ENCODE measurements around the gene ZNF581.
A peak's percentile ranks its signal among the peaks of the same experiment; 100 is the strongest.

Gene ZNF581

GRCh38 chr19:55611983-55612645, 31.3 kb upstream of the ZNF581 start:
- DNase-seq: no peak

- no peak for DNase-seq
Observed at GRCh38 chr19:55613396-55613795, 30.1 kb upstream of the ZNF581 start.

GRCh38 chr19:55613930-55614710, 29.3 kb upstream of the ZNF581 start:
- DNase-seq: no peak

DNA sequence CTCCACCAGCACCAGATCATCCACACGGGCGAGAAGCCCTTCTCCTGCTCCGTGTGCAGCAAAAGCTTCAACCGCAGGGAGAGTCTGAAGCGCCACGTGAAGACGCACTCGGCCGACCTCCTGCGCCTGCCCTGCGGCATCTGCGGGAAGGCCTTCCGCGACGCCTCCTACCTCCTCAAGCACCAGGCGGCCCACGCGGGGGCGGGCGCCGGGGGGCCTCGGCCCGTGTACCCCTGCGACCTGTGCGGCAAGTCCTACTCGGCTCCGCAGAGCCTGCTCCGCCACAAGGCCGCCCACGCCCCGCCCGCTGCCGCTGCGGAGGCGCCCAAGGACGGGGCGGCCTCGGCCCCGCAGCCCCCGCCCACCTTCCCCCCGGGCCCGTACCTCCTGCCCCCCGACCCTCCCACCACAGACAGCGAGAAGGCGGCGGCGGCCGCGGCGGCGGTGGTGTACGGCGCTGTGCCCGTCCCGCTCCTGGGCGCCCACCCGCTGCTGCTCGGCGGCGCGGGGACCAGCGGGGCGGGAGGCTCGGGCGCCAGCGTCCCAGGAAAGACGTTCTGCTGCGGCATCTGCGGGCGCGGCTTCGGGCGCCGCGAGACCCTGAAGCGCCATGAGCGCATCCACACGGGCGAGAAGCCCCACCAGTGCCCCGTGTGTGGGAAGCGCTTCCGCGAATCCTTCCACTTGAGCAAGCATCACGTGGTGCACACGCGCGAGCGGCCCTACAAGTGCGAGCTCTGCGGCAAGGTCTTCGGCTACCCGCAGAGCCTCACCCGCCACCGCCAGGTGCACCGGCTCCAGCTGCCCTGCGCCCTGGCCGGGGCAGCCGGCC, 28.5 kb upstream of the ZNF581 start:
- no peak for DNase-seq

GRCh38 chr19:55615543-55616394, 27.7 kb upstream of the ZNF581 start:
- DNase-seq: no peak

DNA sequence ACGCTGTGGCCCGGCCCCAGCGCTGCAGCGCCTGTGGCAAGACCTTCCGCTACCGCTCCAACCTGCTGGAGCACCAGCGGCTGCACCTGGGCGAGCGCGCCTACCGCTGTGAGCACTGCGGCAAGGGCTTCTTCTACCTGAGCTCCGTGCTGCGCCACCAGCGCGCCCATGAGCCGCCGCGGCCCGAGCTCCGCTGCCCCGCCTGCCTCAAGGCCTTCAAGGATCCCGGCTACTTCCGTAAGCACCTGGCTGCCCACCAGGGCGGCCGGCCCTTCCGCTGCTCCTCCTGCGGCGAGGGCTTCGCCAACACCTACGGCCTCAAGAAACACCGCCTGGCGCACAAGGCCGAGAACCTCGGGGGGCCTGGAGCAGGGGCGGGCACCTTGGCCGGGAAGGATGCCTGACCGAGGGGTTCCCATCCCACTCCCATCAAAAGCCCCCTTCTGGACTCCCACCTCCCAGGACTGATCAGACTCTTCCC, 27.0 kb upstream of the ZNF581 start:
- DNase-seq: no peak

- DNase-seq: no peak
Observed at GRCh38 chr19:55617426-55617825, 26.0 kb upstream of the ZNF581 start.

- DNase-seq: no peak
Observed at GRCh38 chr19:55618426-55618825, 25.0 kb upstream of the ZNF581 start.

DNA sequence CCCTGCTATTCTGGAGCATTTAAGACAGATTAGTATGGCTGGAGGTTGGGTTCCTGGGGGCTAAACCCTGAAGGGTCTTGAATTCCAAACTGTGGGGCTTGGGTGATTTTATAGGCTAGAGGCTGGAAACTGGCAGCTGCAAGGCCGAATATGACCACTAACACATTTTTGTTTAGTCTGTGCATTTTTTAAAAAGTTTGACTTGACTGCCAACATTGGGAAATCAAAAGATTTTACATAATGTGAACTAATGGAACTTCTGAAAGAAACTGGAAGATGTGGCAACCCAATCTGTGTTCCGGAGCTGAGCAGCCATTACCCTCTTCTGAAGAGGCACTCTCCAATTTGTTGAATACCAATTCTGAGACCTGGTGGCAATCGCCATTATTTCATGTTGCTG, 24.2 kb upstream of the ZNF581 start:
- DNase-seq: no peak

DNA sequence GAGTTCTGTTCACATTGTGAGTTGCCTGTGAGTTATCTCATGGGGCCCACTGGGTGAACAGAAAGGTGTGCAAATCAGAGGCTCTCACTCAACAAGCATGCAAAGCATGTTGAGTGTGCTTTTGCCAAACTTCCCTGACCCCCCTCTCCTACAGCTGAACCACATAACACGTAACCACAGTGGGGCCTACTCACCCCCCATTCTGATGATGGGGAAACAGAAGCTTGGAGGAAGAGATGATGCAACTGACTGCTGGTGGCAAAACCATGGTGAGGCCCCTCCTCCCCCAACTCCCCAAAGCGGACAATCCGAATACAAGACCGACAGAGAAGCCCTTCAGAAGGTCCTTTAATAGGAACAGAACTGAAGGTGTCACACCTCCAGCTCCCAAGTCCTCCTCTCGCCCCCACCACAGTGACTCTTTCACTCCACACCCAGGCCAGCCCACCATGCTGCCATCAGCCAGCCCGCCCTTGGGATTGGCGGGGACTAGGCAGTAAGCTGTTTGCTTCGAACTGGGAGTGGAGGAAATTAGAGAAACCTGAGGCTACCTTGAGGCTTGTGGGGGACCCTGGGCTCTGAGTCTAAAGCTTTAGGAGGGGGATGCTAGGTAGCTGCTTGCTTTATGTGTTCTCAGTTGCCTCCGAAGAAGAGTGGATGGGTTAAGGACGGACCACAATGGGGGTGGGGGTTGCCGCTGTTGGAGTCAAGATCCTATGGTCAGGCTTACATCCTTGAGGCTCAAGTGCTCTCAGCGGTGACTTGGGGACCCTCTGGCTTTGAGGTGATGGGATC, 22.8 kb upstream of the ZNF581 start:
- no peak for DNase-seq

- no peak for DNase-seq
Observed at GRCh38 chr19:55621205-55621672, 22.2 kb upstream of the ZNF581 start.

DNA sequence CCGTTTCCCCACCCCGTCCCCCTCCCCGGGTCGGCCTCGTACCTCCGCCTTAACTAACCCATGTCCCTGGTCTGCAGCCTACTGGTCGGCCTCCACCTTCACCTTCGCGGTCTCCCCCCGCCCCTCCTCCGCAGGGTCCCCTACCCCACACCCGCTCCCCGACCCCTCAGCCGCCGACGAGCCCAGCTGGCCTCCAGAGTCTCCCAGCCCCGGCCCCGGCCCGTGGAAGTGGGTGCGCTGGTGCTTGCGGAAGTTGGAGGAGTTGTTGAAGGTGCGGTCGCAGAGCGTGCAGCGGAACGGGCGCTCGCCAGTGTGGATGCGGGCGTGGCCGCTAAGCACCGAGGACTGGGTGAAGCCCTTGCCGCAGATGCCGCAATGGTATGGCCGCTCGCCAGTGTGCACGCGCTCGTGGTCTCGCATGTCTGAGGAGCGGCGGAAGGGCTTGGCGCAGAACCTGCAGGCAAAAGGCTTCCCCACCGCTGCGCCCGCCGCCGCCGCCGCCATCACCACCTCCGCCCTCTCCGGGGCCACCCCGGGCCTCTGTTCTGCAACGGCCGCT, 21.7 kb upstream of the ZNF581 start:
- DNase-seq: no peak

DNA sequence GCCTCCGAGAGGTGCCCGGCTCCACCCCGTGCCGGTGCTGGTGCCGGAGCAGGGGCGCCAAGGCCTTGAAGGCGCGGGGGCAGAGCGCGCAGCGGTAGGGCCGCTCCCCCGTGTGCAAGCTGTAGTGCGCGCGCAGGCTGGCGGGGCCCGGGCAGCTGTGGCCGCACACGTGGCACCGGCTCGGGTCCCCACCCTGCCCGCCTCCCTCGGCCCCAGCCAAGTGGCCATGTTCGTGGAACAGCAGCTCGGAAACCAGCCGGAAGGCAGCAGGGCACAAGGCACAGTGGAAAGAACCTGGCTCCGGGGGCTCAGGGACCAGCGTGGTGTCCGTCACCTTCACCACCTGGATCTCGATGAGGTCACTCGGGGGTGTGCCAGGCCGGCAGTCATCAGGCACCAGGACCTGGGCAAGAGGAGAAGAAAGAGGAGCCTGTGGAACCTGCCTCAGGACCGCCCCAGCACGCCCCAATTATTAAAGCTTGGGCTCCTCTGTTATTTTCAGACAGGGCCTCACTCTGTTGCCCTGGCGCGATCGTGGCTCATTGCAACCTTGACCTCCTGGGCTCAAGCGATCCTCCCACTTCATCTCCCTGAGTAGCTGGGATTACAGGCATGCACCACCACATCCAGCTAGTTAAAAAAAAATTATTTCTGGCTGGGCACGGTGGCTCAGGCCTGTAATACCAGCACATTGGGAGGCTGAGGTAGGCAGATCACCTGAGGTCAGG, 21.0 kb upstream of the ZNF581 start:
- DNase-seq: no peak

DNA sequence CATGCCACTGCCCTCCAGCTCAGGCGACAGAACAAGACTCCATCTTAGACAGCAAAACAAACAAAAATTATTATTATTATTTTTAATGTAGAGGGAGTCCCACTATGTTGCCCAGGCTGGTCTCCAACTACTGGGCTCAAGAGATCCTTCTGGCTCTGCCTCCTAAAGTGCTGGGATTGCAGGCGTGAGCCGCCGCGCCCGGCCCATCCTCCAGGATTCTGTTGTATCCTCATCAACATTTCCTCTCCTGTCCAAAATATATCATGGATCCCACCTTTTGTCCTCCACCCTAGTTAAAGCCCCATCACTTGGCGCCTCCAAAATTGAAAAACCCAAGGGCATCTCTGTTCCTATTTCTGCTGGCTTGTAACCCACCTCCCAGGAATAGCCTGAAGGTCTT, 20.3 kb upstream of the ZNF581 start:
- DNase-seq: no peak

- DNase-seq: no peak
Observed at GRCh38 chr19:55623561-55623960, 19.9 kb upstream of the ZNF581 start.

DNA sequence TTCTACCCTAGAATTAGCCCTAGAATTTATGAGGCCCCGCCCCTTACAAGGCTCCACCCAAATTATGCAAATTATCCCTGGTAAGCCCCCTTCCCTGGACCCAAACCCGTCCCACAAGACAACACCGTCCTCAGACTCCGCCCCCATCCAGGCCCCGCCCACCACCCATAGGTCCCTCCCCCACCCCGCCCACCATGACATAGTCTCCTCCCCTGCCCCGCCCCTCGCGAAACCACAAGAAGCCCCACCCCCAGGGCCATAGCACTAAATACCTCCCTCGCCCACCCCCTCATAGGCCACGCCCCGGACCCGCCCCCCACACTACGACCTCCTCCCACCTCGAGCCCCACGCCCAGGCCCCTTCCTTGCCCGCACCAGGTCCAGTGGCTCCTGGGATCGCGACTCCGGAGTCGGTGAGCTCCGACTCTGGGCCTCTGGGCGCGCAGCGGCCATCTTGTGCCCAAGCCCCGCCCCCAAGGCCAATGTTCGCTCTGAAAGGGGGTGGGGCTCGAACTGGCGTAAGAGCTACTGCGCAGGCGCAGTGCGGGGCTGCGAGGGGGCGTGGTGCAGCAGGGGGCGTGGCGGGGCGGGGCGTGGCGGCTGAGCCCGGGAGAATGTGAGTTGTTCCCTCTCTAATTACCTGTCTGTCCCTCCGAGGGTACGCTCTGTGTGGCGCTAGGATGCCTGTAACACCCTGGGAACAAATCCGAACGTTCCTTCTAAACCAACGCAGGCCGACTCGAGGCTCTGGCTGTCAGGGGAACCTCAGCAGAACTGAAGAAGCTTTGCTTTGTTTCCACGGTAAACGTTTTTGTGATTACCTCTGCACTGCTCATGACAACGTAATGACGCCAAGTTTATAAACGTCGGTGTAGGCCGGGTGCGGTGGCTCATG, 19.1 kb upstream of the ZNF581 start, which contains the start of gene ZNF784:
Gene ZNF784, minus strand, starts transcription at position 458 of the 895 bp plus-strand sequence. Its CDS starts 5 bp downstream, at position 453.
- peak; percentile 95 for DNase-seq

DNA sequence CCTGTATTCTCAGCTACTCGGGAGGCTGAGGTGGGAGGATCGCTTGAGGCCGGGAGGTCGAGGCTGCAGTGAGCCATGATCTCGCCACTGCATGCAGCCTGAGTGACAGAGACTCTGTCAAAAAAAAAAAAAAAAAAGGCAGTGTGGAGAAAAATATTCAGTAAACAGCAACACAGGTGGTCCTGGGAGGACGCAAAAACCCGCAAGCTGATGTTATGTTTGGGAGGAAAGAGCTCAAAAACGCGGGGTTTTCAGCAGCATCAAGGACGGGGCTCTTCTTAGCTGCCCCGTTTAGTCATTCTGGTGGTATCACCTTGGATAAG, 18.5 kb upstream of the ZNF581 start:
- no peak for DNase-seq

DNA sequence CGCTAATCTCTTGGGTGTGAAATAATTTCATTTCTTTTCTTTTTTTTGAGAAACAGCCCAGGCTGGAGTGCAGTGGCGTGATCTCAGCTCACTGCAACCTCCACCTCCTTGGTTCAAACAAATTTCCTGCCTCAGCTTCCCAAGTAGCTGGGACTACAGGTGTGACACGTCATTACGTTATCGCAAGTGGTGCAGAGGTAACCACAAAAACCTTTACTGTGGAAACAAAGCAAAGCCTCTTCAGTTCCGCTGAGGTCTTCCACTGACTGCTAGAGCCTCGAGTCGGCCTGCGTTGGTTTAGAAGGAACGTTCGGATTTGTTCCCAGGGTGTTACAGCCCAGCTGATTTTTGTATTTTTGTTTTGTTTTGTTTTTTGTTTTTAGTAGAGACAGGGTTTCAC, 17.1 kb upstream of the ZNF581 start:
- DNase-seq: no peak

DNA sequence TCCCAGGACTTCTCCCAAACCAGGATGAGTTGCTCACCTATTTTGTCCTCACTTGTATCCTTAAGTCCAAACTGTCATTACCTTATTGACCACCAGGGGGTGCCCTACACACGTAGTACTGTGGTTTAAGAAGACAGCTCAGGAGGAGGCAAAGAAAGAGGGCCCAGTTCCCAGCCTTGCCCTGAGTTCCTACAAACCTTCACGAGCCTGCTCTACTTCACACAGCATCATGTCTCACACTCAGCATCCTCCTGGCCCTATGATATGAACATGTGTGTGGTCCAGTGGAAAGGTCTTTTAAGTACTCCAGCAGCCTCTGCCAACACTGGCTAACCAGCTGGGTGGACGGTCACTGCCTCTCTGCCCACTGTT, 11.0 kb upstream of the ZNF581 start:
- peak; percentile 87 for DNase-seq

- DNase-seq: no peak
Observed at GRCh38 chr19:55633861-55634260, 9.6 kb upstream of the ZNF581 start.
